Measurements from ENCODE around the gene PEA15.
A peak's percentile ranks its signal among the peaks of the same experiment; 100 is the strongest.

The PEA15 gene

GRCh38 chr1:160188341-160188740 lies 16.8 kb upstream of the PEA15 start (continued):
- no peak for TF ChIP-seq MEIS1 (CRISPR knock-in tag; IDR thresholded peaks at IDR 0.05; ENCODE audit: borderline replicate concordance)

GRCh38 chr1:160189649-160190625 lies 15.2 kb upstream of the PEA15 start, which contains the start of gene CASQ1:
TSS of gene CASQ1 (plus strand) at chr1:160190575. CDS start at chr1:160190752, 177 bp downstream.
- ChIA-PET POLR2A (no interaction called here), CTCF (interaction anchor here (0.5 to 6.7 kb wide), 15 partner anchors 13 to 469 kb away, joined by 3 to 88 read pairs (median 4); partner anchors contain the start of genes PEA15 and PIGM)
- Histone ChIP-seq H3K4me3 (ENCODE audit: low read depth, low read length) (no peak within 1 kb of the TSS), H3K36me3 (ENCODE audit: control insufficient read depth in 2 of 2, insufficient read depth in 1 of 2, low read length in 2 of 2) (no peaks in the 10 kb centered on the region), H3K9me3 (ENCODE audit: control insufficient read depth, insufficient read depth, low read depth, low read length) (no peaks in the 10 kb centered on the region), H3K4me1 (ENCODE audit: control insufficient read depth, insufficient read depth, low read length) (no peaks in the 10 kb centered on the region), H3K27ac (ENCODE audit: extremely low read depth, low read depth, low read length) (no peak within 1 kb of the TSS)
- TF ChIP-seq, protein P1, sequence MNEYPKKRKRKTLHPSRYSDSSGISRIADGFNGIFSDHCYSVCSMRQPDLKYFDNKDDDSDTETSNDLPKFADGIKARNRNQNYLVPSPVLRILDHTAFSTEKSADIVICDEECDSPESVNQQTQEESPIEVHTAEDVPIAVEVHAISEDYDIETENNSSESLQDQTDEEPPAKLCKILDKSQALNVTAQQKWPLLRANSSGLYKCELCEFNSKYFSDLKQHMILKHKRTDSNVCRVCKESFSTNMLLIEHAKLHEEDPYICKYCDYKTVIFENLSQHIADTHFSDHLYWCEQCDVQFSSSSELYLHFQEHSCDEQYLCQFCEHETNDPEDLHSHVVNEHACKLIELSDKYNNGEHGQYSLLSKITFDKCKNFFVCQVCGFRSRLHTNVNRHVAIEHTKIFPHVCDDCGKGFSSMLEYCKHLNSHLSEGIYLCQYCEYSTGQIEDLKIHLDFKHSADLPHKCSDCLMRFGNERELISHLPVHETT (tag by site-specific recombination; IDR thresholded peaks at IDR 0.05): no peak
- TF ChIP-seq, protein P2, sequence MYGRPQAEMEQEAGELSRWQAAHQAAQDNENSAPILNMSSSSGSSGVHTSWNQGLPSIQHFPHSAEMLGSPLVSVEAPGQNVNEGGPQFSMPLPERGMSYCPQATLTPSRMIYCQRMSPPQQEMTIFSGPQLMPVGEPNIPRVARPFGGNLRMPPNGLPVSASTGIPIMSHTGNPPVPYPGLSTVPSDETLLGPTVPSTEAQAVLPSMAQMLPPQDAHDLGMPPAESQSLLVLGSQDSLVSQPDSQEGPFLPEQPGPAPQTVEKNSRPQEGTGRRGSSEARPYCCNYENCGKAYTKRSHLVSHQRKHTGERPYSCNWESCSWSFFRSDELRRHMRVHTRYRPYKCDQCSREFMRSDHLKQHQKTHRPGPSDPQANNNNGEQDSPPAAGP (tag by site-specific recombination; IDR thresholded peaks at IDR 0.05): peak; percentile 93
- TF ChIP-seq, protein P3, sequence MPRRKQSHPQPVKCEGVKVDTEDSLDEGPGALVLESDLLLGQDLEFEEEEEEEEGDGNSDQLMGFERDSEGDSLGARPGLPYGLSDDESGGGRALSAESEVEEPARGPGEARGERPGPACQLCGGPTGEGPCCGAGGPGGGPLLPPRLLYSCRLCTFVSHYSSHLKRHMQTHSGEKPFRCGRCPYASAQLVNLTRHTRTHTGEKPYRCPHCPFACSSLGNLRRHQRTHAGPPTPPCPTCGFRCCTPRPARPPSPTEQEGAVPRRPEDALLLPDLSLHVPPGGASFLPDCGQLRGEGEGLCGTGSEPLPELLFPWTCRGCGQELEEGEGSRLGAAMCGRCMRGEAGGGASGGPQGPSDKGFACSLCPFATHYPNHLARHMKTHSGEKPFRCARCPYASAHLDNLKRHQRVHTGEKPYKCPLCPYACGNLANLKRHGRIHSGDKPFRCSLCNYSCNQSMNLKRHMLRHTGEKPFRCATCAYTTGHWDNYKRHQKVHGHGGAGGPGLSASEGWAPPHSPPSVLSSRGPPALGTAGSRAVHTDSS (tag by site-specific recombination; IDR thresholded peaks at IDR 0.05): no peak
- TF ChIP-seq, protein P4, sequence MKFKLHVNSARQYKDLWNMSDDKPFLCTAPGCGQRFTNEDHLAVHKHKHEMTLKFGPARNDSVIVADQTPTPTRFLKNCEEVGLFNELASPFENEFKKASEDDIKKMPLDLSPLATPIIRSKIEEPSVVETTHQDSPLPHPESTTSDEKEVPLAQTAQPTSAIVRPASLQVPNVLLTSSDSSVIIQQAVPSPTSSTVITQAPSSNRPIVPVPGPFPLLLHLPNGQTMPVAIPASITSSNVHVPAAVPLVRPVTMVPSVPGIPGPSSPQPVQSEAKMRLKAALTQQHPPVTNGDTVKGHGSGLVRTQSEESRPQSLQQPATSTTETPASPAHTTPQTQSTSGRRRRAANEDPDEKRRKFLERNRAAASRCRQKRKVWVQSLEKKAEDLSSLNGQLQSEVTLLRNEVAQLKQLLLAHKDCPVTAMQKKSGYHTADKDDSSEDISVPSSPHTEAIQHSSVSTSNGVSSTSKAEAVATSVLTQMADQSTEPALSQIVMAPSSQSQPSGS (tag by site-specific recombination; IDR thresholded peaks at IDR 0.05; ENCODE audit: low read depth): peak; percentile 64; the same call in 1 of the 2 replicates
- TF ChIP-seq ZNF416 (tag by site-specific recombination; IDR thresholded peaks at IDR 0.05) (no peak), PATZ1 (tag by site-specific recombination; IDR thresholded peaks at IDR 0.05) (peak; percentile 32; the same call in 1 of the 2 replicates), ZNF555 (tag by site-specific recombination; conservative IDR thresholded peaks at IDR 0.05) (no peak), ZNF692 (tag by site-specific recombination; IDR thresholded peaks at IDR 0.05) (0 out of 2 replicates have a peak, but pooled peaks have one; percentile 27), SP7 (tag by site-specific recombination; IDR thresholded peaks at IDR 0.05) (peak; percentile 55; the same call in 1 of the 2 replicates), SALL2 (tag by site-specific recombination; IDR thresholded peaks at IDR 0.05; ENCODE audit: borderline replicate concordance) (no peak), ZNF155 (tag by site-specific recombination; IDR thresholded peaks at IDR 0.05) (no peak), ZBTB21 (tag by site-specific recombination; IDR thresholded peaks at IDR 0.05) (no peak), ZNF837 (tag by site-specific recombination; IDR thresholded peaks at IDR 0.05) (no peak)
- TF ChIP-seq, protein P5, sequence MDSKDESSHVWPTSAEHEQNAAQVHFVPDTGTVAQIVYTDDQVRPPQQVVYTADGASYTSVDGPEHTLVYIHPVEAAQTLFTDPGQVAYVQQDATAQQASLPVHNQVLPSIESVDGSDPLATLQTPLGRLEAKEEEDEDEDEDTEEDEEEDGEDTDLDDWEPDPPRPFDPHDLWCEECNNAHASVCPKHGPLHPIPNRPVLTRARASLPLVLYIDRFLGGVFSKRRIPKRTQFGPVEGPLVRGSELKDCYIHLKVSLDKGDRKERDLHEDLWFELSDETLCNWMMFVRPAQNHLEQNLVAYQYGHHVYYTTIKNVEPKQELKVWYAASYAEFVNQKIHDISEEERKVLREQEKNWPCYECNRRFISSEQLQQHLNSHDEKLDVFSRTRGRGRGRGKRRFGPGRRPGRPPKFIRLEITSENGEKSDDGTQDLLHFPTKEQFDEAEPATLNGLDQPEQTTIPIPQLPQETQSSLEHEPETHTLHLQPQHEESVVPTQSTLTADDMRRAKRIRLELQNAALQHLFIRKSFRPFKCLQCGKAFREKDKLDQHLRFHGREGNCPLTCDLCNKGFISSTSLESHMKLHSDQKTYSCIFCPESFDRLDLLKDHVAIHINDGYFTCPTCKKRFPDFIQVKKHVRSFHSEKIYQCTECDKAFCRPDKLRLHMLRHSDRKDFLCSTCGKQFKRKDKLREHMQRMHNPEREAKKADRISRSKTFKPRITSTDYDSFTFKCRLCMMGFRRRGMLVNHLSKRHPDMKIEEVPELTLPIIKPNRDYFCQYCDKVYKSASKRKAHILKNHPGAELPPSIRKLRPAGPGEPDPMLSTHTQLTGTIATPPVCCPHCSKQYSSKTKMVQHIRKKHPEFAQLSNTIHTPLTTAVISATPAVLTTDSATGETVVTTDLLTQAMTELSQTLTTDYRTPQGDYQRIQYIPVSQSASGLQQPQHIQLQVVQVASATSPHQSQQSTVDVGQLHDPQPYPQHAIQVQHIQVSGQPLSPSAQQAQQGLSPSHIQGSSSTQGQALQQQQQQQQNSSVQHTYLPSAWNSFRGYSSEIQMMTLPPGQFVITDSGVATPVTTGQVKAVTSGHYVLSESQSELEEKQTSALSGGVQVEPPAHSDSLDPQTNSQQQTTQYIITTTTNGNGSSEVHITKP (tag by site-specific recombination; IDR thresholded peaks at IDR 0.05): peak; percentile 59; the same call in 1 of the 2 replicates
- TF ChIP-seq, protein P6, sequence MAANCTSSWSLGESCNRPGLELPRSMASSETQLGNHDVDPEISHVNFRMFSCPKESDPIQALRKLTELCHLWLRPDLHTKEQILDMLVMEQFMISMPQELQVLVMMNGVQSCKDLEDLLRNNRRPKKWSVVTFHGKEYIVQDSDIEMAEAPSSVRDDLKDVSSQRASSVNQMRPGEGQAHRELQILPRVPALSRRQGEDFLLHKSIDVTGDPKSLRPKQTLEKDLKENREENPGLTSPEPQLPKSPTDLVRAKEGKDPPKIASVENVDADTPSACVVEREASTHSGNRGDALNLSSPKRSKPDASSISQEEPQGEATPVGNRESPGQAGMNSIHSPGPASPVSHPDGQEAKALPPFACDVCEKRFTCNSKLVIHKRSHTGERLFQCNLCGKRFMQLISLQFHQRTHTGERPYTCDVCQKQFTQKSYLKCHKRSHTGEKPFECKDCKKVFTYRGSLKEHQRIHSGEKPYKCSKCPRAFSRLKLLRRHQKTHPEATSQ (tag by site-specific recombination; IDR thresholded peaks at IDR 0.05): no peak
